PC-3 (cell line): ENCODE measurements around the gene ZNF438. TPM values are rescaled to one million over a fixed set of nuclear protein-coding genes. Genes with fewer than 3 reads are reported as not detected.

Source experiments
- ATAC-seq: fragments of 200-7000 bp; cut with Tn5 transposase; 2 replicates; pipeline ENCODE4 v1.9.1; 2020; ENCODE audit warnings: mild to moderate bottlenecking, moderate library complexity
- BruUV-seq: library from RNA; stranded (reverse); fragments of 400-500 nt; replicated peaks from 2 replicates; lab custom pipeline; 2021; lab: Mats Ljungman, UMichigan
- CTCF ChIA-PET: fragments of 300-600 bp; sonication (Branson Sonifier 250); formaldehyde crosslinking; loops from one replicate; lab custom pipeline; 2022; ENCODE audit warnings: antibody characterized with exemption; lab: Charles Lee
- POLR2A ChIA-PET: fragments of 300-600 bp; sonication (Branson Sonifier 250); formaldehyde crosslinking; loops from one replicate; lab custom pipeline; 2022; ENCODE audit warnings: antibody characterized with exemption; ENCODE audit not compliant: unreplicated experiment; lab: Charles Lee
- DNase-seq: peaks from one replicate; pipeline ENCODE4 v3.0.0-alpha.2; 2015
- H2AFZ ChIP-seq: fragments of 300-600 bp; sonication (generic); 2 replicates; pipeline ENCODE4 v1.6.0; 2016; ENCODE audit warnings: antibody characterized with exemption, low read length
- H3F3A ChIP-seq: fragments of 300-600 bp; sonication (generic); one replicate; pipeline ENCODE4 v1.6.0; 2017; ENCODE audit warnings: antibody characterized with exemption, low read length, control low read depth, mild to moderate bottlenecking; ENCODE audit not compliant: unreplicated experiment
- H3K27ac ChIP-seq: fragments of 300-600 bp; sonication (generic); 2 replicates; pipeline ENCODE4 v1.5.1; 2016; ENCODE audit warnings: mild to moderate bottlenecking, low read length
- H3K27me3 ChIP-seq: fragments of 300-600 bp; sonication (generic); 2 replicates; pipeline ENCODE4 v1.6.1; 2016; ENCODE audit warnings: low read length, mixed read lengths
- H3K36me3 ChIP-seq: fragments of 300-600 bp; sonication (generic); 2 replicates; pipeline ENCODE4 v1.6.1; 2016; ENCODE audit warnings: low read depth, mixed run types, low read length, mixed read lengths
- H3K4me1 ChIP-seq: fragments of 300-600 bp; sonication (generic); 2 replicates; pipeline ENCODE4 v1.5.1; 2016; ENCODE audit warnings: low read length; ENCODE audit not compliant: insufficient read depth
- H3K4me2 ChIP-seq: fragments of 300-600 bp; sonication (generic); 2 replicates; pipeline ENCODE4 v1.6.0; 2016; ENCODE audit warnings: low read length
- H3K4me3 ChIP-seq: fragments of 300-600 bp; sonication (generic); 2 replicates; pipeline ENCODE4 v1.5.1; 2016; ENCODE audit warnings: mild to moderate bottlenecking, low read length, mixed read lengths
- H3K79me2 ChIP-seq: fragments of 300-600 bp; sonication (generic); 2 replicates; pipeline ENCODE4 v1.6.1; 2017; ENCODE audit warnings: low read length, mixed read lengths
- H3K9ac ChIP-seq: fragments of 300-600 bp; sonication (generic); 2 replicates; pipeline ENCODE4 v1.6.0; 2016; ENCODE audit warnings: mild to moderate bottlenecking, low read length
- H3K9me2 ChIP-seq: fragments of 300-600 bp; sonication (generic); replicated peaks from 2 replicates; pipeline ENCODE4 v1.6.1; 2016; ENCODE audit warnings: mixed run types, low read length, mixed read lengths
- H3K9me3 ChIP-seq: fragments of 300-600 bp; sonication (generic); 2 replicates; pipeline ENCODE4 v1.6.1; 2016; ENCODE audit warnings: low read length, mixed read lengths
- H4K20me1 ChIP-seq: fragments of 300-600 bp; sonication (generic); 2 replicates; pipeline ENCODE4 v1.6.1; 2016; ENCODE audit warnings: low read length, mixed read lengths
- CTCF ChIP-seq: fragments of 300-600 bp; sonication (generic); conservative IDR thresholded peaks from 2 replicates; pipeline ENCODE4 v1.5.1; 2017; ENCODE audit warnings: antibody characterized with exemption, low read depth, mild to moderate bottlenecking, low read length
- EZH2 ChIP-seq: fragments of 300-600 bp; sonication (generic); IDR thresholded peaks from one replicate; pipeline ENCODE4 v1.6.1; 2017; ENCODE audit warnings: antibody characterized with exemption, mild to moderate bottlenecking, low read length; ENCODE audit not compliant: unreplicated experiment
- EZH2phosphoT487 ChIP-seq: fragments of 300-600 bp; sonication (generic); IDR thresholded peaks from 2 replicates; pipeline ENCODE4 v1.6.1; 2018; ENCODE audit warnings: mild to moderate bottlenecking, antibody characterized with exemption, low read length, borderline replicate concordance
- intact Hi-C: fragments of 100-400 bp; cut with micrococcal nuclease; formaldehyde crosslinking; loops from 2 replicates; pipeline ENCODE4 v1.9.0; 2023
- total RNA-seq: library from RNA; depleted of rRNA; stranded (reverse); fragments of >200 nt; gene quantifications from 2 replicates; pipeline ENCODE4 v1.2.3, GENCODE V29; 2014

ZNF438 gene
- total RNA-seq, 1 experiment from 2014 or later, result 0.98 TPM

GRCh38 chr10:30974773-30975415 lies 56.8 kb downstream of the ZNF438 start:
- no peak overlapping the region for H3K27ac ChIP-seq
- ATAC-seq (no peak), DNase-seq (no peak)
- H4K20me1 ChIP-seq, result no peaks in the 10 kb centered on the region
- H3K4me2 ChIP-seq, result no peak overlapping the region
- H3K9me3 ChIP-seq, result no peaks in the 10 kb centered on the region
- no peaks in the 10 kb centered on the region for H3K9me2 ChIP-seq
- H3K4me1 ChIP-seq, result no peaks in the 10 kb centered on the region
- no peaks in the 10 kb centered on the region for H3K36me3 ChIP-seq
- H3K9ac ChIP-seq, result no peak overlapping the region
- ChIA-PET CTCF (no interaction called here), POLR2A (no interaction called here)
- H2AFZ ChIP-seq, result no peak overlapping the region
- no peaks in the 10 kb centered on the region for H3K79me2 ChIP-seq
- no peak overlapping the region for H3K4me3 ChIP-seq
- intact Hi-C loops, result no loop called here
- no TSS peak for BruUV-seq
- H3F3A ChIP-seq, result no peaks in the 10 kb centered on the region
- TF ChIP-seq CTCF, result no peak
- no peak for TF ChIP-seq EZH2phosphoT487
- no peak for TF ChIP-seq EZH2
- H3K27me3 ChIP-seq, result no peaks in the 10 kb centered on the region

GRCh38 chr10:30974355-30974754 lies 57.3 kb downstream of the ZNF438 start:
- Histone ChIP-seq H3K79me2 (no peaks in the 10 kb centered on the region), H4K20me1 (no peaks in the 10 kb centered on the region), H3K4me3 (no peak overlapping the region), H3K27me3 (no peaks in the 10 kb centered on the region), H3K9ac (no peak overlapping the region), H3K9me3 (no peaks in the 10 kb centered on the region), H3K4me1 (no peaks in the 10 kb centered on the region), H3F3A (no peaks in the 10 kb centered on the region), H3K4me2 (no peak overlapping the region), H3K36me3 (no peaks in the 10 kb centered on the region), H2AFZ (no peak overlapping the region), H3K27ac (no peak overlapping the region), H3K9me2 (no peaks in the 10 kb centered on the region)
- no TSS peak for BruUV-seq
- DNase-seq (no peak), ATAC-seq (no peak)
- no peak for TF ChIP-seq EZH2phosphoT487
- TF ChIP-seq EZH2, result no peak
- TF ChIP-seq CTCF, result no peak
- CTCF ChIA-PET, result no interaction called here
- POLR2A ChIA-PET, result no interaction called here
- intact Hi-C loops, result no loop called here

DNA sequence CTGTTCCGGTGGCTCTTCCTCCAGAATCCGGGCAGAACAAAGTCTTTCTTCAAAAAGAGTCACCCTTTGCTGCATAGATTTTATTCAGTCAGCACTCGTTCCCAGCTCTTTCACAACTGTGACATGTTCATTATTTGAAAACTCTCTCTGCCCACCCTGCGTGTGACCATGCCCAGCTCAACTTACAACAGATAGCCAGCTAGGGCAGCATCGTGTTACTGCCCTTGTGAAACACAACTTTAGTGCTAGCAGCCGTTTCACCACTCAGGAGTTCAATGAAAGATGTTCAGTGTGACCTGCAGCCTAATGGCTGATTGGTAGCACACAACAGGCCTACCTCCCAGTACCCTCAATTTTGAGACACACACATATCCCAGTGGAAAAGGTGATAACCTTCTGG lies 57.9 kb downstream of the ZNF438 start:
- TF ChIP-seq EZH2phosphoT487, result no peak
- no peak for TF ChIP-seq EZH2
- no peak for TF ChIP-seq CTCF
- no peak overlapping the region for H3K27ac ChIP-seq
- no peaks in the 10 kb centered on the region for H3K9me2 ChIP-seq
- H3K27me3 ChIP-seq, result no peaks in the 10 kb centered on the region
- no peak overlapping the region for H3K4me2 ChIP-seq
- no peaks in the 10 kb centered on the region for H3K4me1 ChIP-seq
- H4K20me1 ChIP-seq, result no peaks in the 10 kb centered on the region
- no peaks in the 10 kb centered on the region for H3K79me2 ChIP-seq
- H2AFZ ChIP-seq, result no peak overlapping the region
- BruUV-seq, result no TSS peak
- intact Hi-C loops, result no loop called here
- no peaks in the 10 kb centered on the region for H3K9me3 ChIP-seq
- H3K36me3 ChIP-seq, result no peaks in the 10 kb centered on the region
- no peak overlapping the region for H3K4me3 ChIP-seq
- no peak for ATAC-seq
- no peak for DNase-seq
- ChIA-PET CTCF (no interaction called here), POLR2A (no interaction called here)
- H3K9ac ChIP-seq, result no peak overlapping the region
- H3F3A ChIP-seq, result no peaks in the 10 kb centered on the region
